Right atrium auricular region (tissue), 2 donors: ENCODE data around the gene RMND5B. TPM values are rescaled to one million over a fixed set of nuclear protein-coding genes. Genes with fewer than 3 reads are reported as not detected.

Source experiments
- DNase-seq: peaks from one replicate; pipeline ENCODE4 v3.0.0-alpha.2; 2019; ENCODE audit warnings: low spot score
- H3K27ac ChIP-seq, 2 donors: fragments of 200-600 bp; sonication (generic); 1 replicate in 1 of 2; 2 replicates in 1 of 2; pipeline ENCODE4 v1.5.1; 2016 to 2019
- H3K27me3 ChIP-seq, 2 donors: fragments of 200-600 bp; sonication (generic); one replicate each; pipeline versions ENCODE4 v1.5.1 to v1.6.0; 2017 to 2019
- H3K36me3 ChIP-seq: fragments of 200-600 bp; sonication (generic); one replicate; pipeline ENCODE4 v1.5.1; 2016
- H3K4me1 ChIP-seq, 2 donors: fragments of 200-600 bp; sonication (generic); one replicate each; pipeline versions ENCODE4 v1.5.1 to v1.6.0; 2017 to 2019
- H3K4me3 ChIP-seq, 2 donors: fragments of 200-600 bp; sonication (generic); 1 replicate in 1 of 2; 2 replicates in 1 of 2; pipeline ENCODE4 v1.5.1; 2017 to 2019; ENCODE audit warnings: mild to moderate bottlenecking in 1 of 2, moderate library complexity in 1 of 2
- H3K9me3 ChIP-seq, 2 donors: fragments of 200-600 bp; sonication (generic); one replicate each; pipeline ENCODE4 v1.5.1; 2019
- CTCF ChIP-seq, 2 donors: fragments of 200-600 bp; sonication (generic); IDR thresholded peaks; one replicate each; pipeline ENCODE4 v1.5.1; 2019; ENCODE audit warnings: antibody characterized with exemption in 2 of 2
- total RNA-seq, 2 donors: library from RNA; depleted of rRNA; stranded (reverse); fragments of >200 nt; gene quantifications; one replicate each; pipeline ENCODE4 v1.1.0, GENCODE V29; 2016

Gene RMND5B
- total RNA-seq, 2 donors from 2014 or later = 28.9 to 31.4 TPM

GRCh38 chr5:178110511-178110910 is 20.3 kb upstream of the RMND5B start:
- TF ChIP-seq CTCF (IDR thresholded peaks at IDR 0.05) = no peak
- Histone ChIP-seq H3K4me1 (peaks cover 0 to 18% of the 10 kb centered on the region in 2 donors), H3K4me3 (no peak overlapping the region), H3K36me3 (no peaks in the 10 kb centered on the region), H3K27ac (no peak overlapping the region), H3K27me3 (peaks cover 8 to 25% of the 10 kb centered on the region in 2 donors), H3K9me3 (peaks cover 0 to 6% of the 10 kb centered on the region in 2 donors)
- DNase-seq = no peak

- H3K27me3 ChIP-seq = peaks cover 8 to 26% of the 10 kb centered on the region in 2 donors
- no peak for DNase-seq
- TF ChIP-seq CTCF (IDR thresholded peaks at IDR 0.05) = no peak
- peaks cover 0 to 21% of the 10 kb centered on the region in 2 donors for H3K4me1 ChIP-seq
- H3K27ac ChIP-seq = no peak overlapping the region
- peaks cover 0 to 6% of the 10 kb centered on the region in 2 donors for H3K9me3 ChIP-seq
- no peaks in the 10 kb centered on the region for H3K36me3 ChIP-seq
- no peak overlapping the region for H3K4me3 ChIP-seq
Observed at GRCh38 chr5:178111925-178112324, 18.9 kb upstream of the RMND5B start.

- Histone ChIP-seq H3K36me3 (no peaks in the 10 kb centered on the region), H3K27ac (no peak overlapping the region), H3K4me3 (no peak overlapping the region), H3K4me1 (peaks cover 0 to 21% of the 10 kb centered on the region in 2 donors), H3K27me3 (peaks cover 8 to 26% of the 10 kb centered on the region in 2 donors), H3K9me3 (peaks cover 0 to 6% of the 10 kb centered on the region in 2 donors)
- no peak for DNase-seq
- TF ChIP-seq CTCF (IDR thresholded peaks at IDR 0.05) = no peak
Observed at GRCh38 chr5:178112545-178112944, 18.3 kb upstream of the RMND5B start.

GRCh38 chr5:178113141-178113787 is 17.6 kb upstream of the RMND5B start, which contains the start of gene N4BP3:
TSS of gene N4BP3 (plus strand) at chr5:178113532. CDS start at chr5:178119584, 6,052 bp downstream.
- DNase-seq = no peak
- Histone ChIP-seq H3K27ac (peak within 1 kb of the TSS; percentile 23 to 28), H3K36me3 (no peaks in the 10 kb centered on the region), H3K9me3 (peaks cover 0 to 6% of the 10 kb centered on the region in 2 donors), H3K4me3 (peak within 1 kb of the TSS; percentile 37 to 55), H3K4me1 (peaks cover 0 to 21% of the 10 kb centered on the region in 2 donors), H3K27me3 (peaks cover 8 to 26% of the 10 kb centered on the region in 2 donors)
- no peak for TF ChIP-seq CTCF (IDR thresholded peaks at IDR 0.05)

GRCh38 chr5:178113841-178114324 is 16.9 kb upstream of the RMND5B start:
- H3K9me3 ChIP-seq = peaks cover 0 to 6% of the 10 kb centered on the region in 2 donors
- peaks cover 8 to 26% of the 10 kb centered on the region in 2 donors for H3K27me3 ChIP-seq
- peak overlapping the region; percentile 37 to 55 for H3K4me3 ChIP-seq
- no peaks in the 10 kb centered on the region for H3K36me3 ChIP-seq
- H3K4me1 ChIP-seq = peaks cover 0 to 24% of the 10 kb centered on the region in 2 donors
- TF ChIP-seq CTCF (IDR thresholded peaks at IDR 0.05) = no peak
- DNase-seq = no peak
- H3K27ac ChIP-seq = peak overlapping the region; percentile 23 to 28
